ENCODE data around the gene PDE11A.

Gene PDE11A

GRCh38 chr2:177603181-177603580 lies 469.4 kb downstream of the PDE11A start:
- no peak overlapping the region for H3K4me3 Mint-ChIP-seq
- ATAC-seq = no peak

GRCh38 chr2:177602611-177603164 lies 469.9 kb downstream of the PDE11A start:
- Mint-ChIP-seq H3K9me3 (no peaks in the 10 kb centered on the region), H3K27me3 (peaks cover 3% of the 10 kb centered on the region), H3K4me1 (no peaks in the 10 kb centered on the region), H3K36me3 (ENCODE audit: low read depth) (no peaks in the 10 kb centered on the region), H3K4me3 (no peak overlapping the region), H3K27ac (no peak overlapping the region)
- DNase-seq = no peak
- ATAC-seq = no peak

More at GRCh38 chr2:177603181-177603580, 469.4 kb downstream of the PDE11A start:
- no peaks in the 10 kb centered on the region for H3K9me3 Mint-ChIP-seq
- H3K27me3 Mint-ChIP-seq = peaks cover 3% of the 10 kb centered on the region
- no peaks in the 10 kb centered on the region for H3K4me1 Mint-ChIP-seq
- H3K27ac Mint-ChIP-seq = no peak overlapping the region
- no peaks in the 10 kb centered on the region for H3K36me3 Mint-ChIP-seq (ENCODE audit: low read depth)
- DNase-seq = no peak

GRCh38 chr2:177600917-177601316 lies 471.7 kb downstream of the PDE11A start:
- no peaks in the 10 kb centered on the region for H3K36me3 Mint-ChIP-seq (ENCODE audit: low read depth)
- DNase-seq = no peak

GRCh38 chr2:177599956-177600355 lies 472.6 kb downstream of the PDE11A start:
- Mint-ChIP-seq H3K9me3 (no peaks in the 10 kb centered on the region), H3K27ac (no peak overlapping the region), H3K36me3 (ENCODE audit: low read depth) (no peaks in the 10 kb centered on the region), H3K4me3 (no peak overlapping the region), H3K4me1 (no peaks in the 10 kb centered on the region), H3K27me3 (peaks cover 3% of the 10 kb centered on the region)
- ATAC-seq = no peak
- DNase-seq = no peak

More at GRCh38 chr2:177600917-177601316, 471.7 kb downstream of the PDE11A start:
- Mint-ChIP-seq H3K4me3 (no peak overlapping the region), H3K9me3 (no peaks in the 10 kb centered on the region), H3K4me1 (no peaks in the 10 kb centered on the region), H3K27ac (no peak overlapping the region), H3K27me3 (peaks cover 3% of the 10 kb centered on the region)
- ATAC-seq = no peak

- no peaks in the 10 kb centered on the region for H3K36me3 Mint-ChIP-seq (ENCODE audit: low read depth)
- no peaks in the 10 kb centered on the region for H3K4me1 Mint-ChIP-seq
- no peak for DNase-seq
- H3K4me3 Mint-ChIP-seq = no peak overlapping the region
- peaks cover 3% of the 10 kb centered on the region for H3K27me3 Mint-ChIP-seq
- ATAC-seq = no peak
- H3K27ac Mint-ChIP-seq = no peak overlapping the region
- H3K9me3 Mint-ChIP-seq = no peaks in the 10 kb centered on the region
Measured at GRCh38 chr2:177599139-177599688, 473.4 kb downstream of the PDE11A start.

- no peak overlapping the region for H3K27ac Mint-ChIP-seq
- DNase-seq = no peak
- H3K36me3 Mint-ChIP-seq (ENCODE audit: low read depth) = no peaks in the 10 kb centered on the region
- no peak for ATAC-seq
- no peaks in the 10 kb centered on the region for H3K4me1 Mint-ChIP-seq
- H3K9me3 Mint-ChIP-seq = no peaks in the 10 kb centered on the region
- H3K4me3 Mint-ChIP-seq = no peak overlapping the region
- H3K27me3 Mint-ChIP-seq = peaks cover 3% of the 10 kb centered on the region
Measured at GRCh38 chr2:177598326-177599138, 474.0 kb downstream of the PDE11A start.

GRCh38 chr2:177597759-177598158 lies 474.8 kb downstream of the PDE11A start:
- Mint-ChIP-seq H3K9me3 (no peaks in the 10 kb centered on the region), H3K36me3 (ENCODE audit: low read depth) (no peaks in the 10 kb centered on the region), H3K4me1 (no peaks in the 10 kb centered on the region), H3K27me3 (peaks cover 3% of the 10 kb centered on the region), H3K4me3 (no peak overlapping the region), H3K27ac (no peak overlapping the region)
- DNase-seq (no peak), ATAC-seq (no peak)

GRCh38 chr2:177596866-177597265 lies 475.7 kb downstream of the PDE11A start:
- Mint-ChIP-seq H3K9me3 (no peaks in the 10 kb centered on the region), H3K27ac (no peak overlapping the region), H3K27me3 (peaks cover 3% of the 10 kb centered on the region), H3K4me3 (no peak overlapping the region), H3K4me1 (no peaks in the 10 kb centered on the region), H3K36me3 (ENCODE audit: low read depth) (no peaks in the 10 kb centered on the region)
- DNase-seq = no peak
- ATAC-seq = no peak

- Mint-ChIP-seq H3K9me3 (no peaks in the 10 kb centered on the region), H3K27me3 (peaks cover 3% of the 10 kb centered on the region), H3K4me3 (no peak overlapping the region), H3K36me3 (ENCODE audit: low read depth) (no peaks in the 10 kb centered on the region), H3K27ac (no peak overlapping the region), H3K4me1 (no peaks in the 10 kb centered on the region)
- DNase-seq (no peak), ATAC-seq (no peak)
Measured at GRCh38 chr2:177595126-177595845, 477.3 kb downstream of the PDE11A start.

- ATAC-seq (no peak), DNase-seq (no peak)
- H3K36me3 Mint-ChIP-seq (ENCODE audit: low read depth) = no peaks in the 10 kb centered on the region
- no peaks in the 10 kb centered on the region for H3K9me3 Mint-ChIP-seq
- H3K27ac Mint-ChIP-seq = no peak overlapping the region
- H3K4me1 Mint-ChIP-seq = no peaks in the 10 kb centered on the region
- H3K27me3 Mint-ChIP-seq = peaks cover 8% of the 10 kb centered on the region
- H3K4me3 Mint-ChIP-seq = no peak overlapping the region
Measured at GRCh38 chr2:177593402-177593801, 479.2 kb downstream of the PDE11A start.

- H3K36me3 Mint-ChIP-seq (ENCODE audit: low read depth) = no peaks in the 10 kb centered on the region
- ATAC-seq (no peak), DNase-seq (no peak)
- no peaks in the 10 kb centered on the region for H3K4me1 Mint-ChIP-seq
- peaks cover 6% of the 10 kb centered on the region for H3K27me3 Mint-ChIP-seq
- H3K27ac Mint-ChIP-seq = no peak overlapping the region
- no peak overlapping the region for H3K4me3 Mint-ChIP-seq
- no peaks in the 10 kb centered on the region for H3K9me3 Mint-ChIP-seq
Measured at GRCh38 chr2:177592945-177593344, 479.6 kb downstream of the PDE11A start.

GRCh38 chr2:177592397-177592796 lies 480.2 kb downstream of the PDE11A start:
- no peak for ATAC-seq

GRCh38 chr2:177589186-177589585 lies 483.4 kb downstream of the PDE11A start:
- DNase-seq (no peak), ATAC-seq (no peak)
- H3K27me3 Mint-ChIP-seq = peaks cover 6% of the 10 kb centered on the region
- no peaks in the 10 kb centered on the region for H3K36me3 Mint-ChIP-seq (ENCODE audit: low read depth)
- H3K27ac Mint-ChIP-seq = no peak overlapping the region
- H3K4me1 Mint-ChIP-seq = no peaks in the 10 kb centered on the region
- no peaks in the 10 kb centered on the region for H3K9me3 Mint-ChIP-seq
- no peak overlapping the region for H3K4me3 Mint-ChIP-seq

More at GRCh38 chr2:177592397-177592796, 480.2 kb downstream of the PDE11A start:
- H3K36me3 Mint-ChIP-seq (ENCODE audit: low read depth) = no peaks in the 10 kb centered on the region
- H3K9me3 Mint-ChIP-seq = no peaks in the 10 kb centered on the region
- DNase-seq = no peak
- H3K27ac Mint-ChIP-seq = no peak overlapping the region
- no peaks in the 10 kb centered on the region for H3K4me1 Mint-ChIP-seq
- H3K27me3 Mint-ChIP-seq = peaks cover 6% of the 10 kb centered on the region
- H3K4me3 Mint-ChIP-seq = no peak overlapping the region

GRCh38 chr2:177588671-177589070 lies 483.9 kb downstream of the PDE11A start:
- Mint-ChIP-seq H3K27me3 (peaks cover 6% of the 10 kb centered on the region), H3K36me3 (ENCODE audit: low read depth) (no peaks in the 10 kb centered on the region), H3K4me3 (no peak overlapping the region), H3K4me1 (no peaks in the 10 kb centered on the region), H3K27ac (no peak overlapping the region), H3K9me3 (no peaks in the 10 kb centered on the region)
- DNase-seq (no peak), ATAC-seq (no peak)

GRCh38 chr2:177587371-177587770 lies 485.2 kb downstream of the PDE11A start:
- H3K4me1 Mint-ChIP-seq = no peaks in the 10 kb centered on the region
- H3K27me3 Mint-ChIP-seq = peaks cover 6% of the 10 kb centered on the region
- DNase-seq = no peak
- no peaks in the 10 kb centered on the region for H3K36me3 Mint-ChIP-seq (ENCODE audit: low read depth)
- no peak overlapping the region for H3K27ac Mint-ChIP-seq
- no peak for ATAC-seq
- H3K9me3 Mint-ChIP-seq = no peaks in the 10 kb centered on the region
- no peak overlapping the region for H3K4me3 Mint-ChIP-seq

All from activated naive CD8-positive, alpha-beta T cell treated with anti-CD3 and anti-CD28 coated beads, Interleukin-2, amount 50 U/mL, for 24 hours (primary cell).